EH (cell line): ENCODE data around the gene DNAJC13.

Source experiments
- DNase-seq: peaks from one replicate; pipeline ENCODE4 v3.0.0-alpha.2; 2015; ENCODE audit warnings: low read depth

DNAJC13 gene

GRCh38 chr3:132461544-132461943, 44.2 kb downstream of the DNAJC13 start:
- DNase-seq, result no peak

- peak; percentile 82 for DNase-seq
These were observed 46.8 kb downstream of the DNAJC13 start for GRCh38 chr3:132464066-132464465.

GRCh38 chr3:132469326-132469725, 52.0 kb downstream of the DNAJC13 start:
- no peak for DNase-seq

GRCh38 chr3:132486099-132486498, 68.8 kb downstream of the DNAJC13 start:
- DNase-seq, result peak; percentile 13

GRCh38 chr3:132488151-132488550, 70.8 kb downstream of the DNAJC13 start:
- no peak for DNase-seq

- DNase-seq, result no peak
These were observed 81.8 kb downstream of the DNAJC13 start for GRCh38 chr3:132499071-132499470.

GRCh38 chr3:132503559-132503958, 86.3 kb downstream of the DNAJC13 start:
- no peak for DNase-seq

- no peak for DNase-seq
These were observed 87.2 kb downstream of the DNAJC13 start for GRCh38 chr3:132504375-132504933.

GRCh38 chr3:132507657-132508056, 90.4 kb downstream of the DNAJC13 start:
- no peak for DNase-seq

GRCh38 chr3:132509096-132509495, 91.8 kb downstream of the DNAJC13 start:
- DNase-seq, result peak; percentile 21

GRCh38 chr3:132509506-132509905, 92.2 kb downstream of the DNAJC13 start:
- DNase-seq, result no peak

GRCh38 chr3:132513057-132513456, 95.8 kb downstream of the DNAJC13 start:
- DNase-seq, result no peak

GRCh38 chr3:132517311-132517710, 100.0 kb downstream of the DNAJC13 start:
- no peak for DNase-seq

GRCh38 chr3:132519914-132520313, 102.6 kb downstream of the DNAJC13 start:
- DNase-seq, result no peak

GRCh38 chr3:132521901-132522300, 104.6 kb downstream of the DNAJC13 start:
- no peak for DNase-seq

GRCh38 chr3:132522353-132522752, 105.1 kb downstream of the DNAJC13 start:
- DNase-seq, result no peak

- no peak for DNase-seq
These were observed 113.3 kb downstream of the DNAJC13 start for GRCh38 chr3:132530624-132531023.

- peak; percentile 87 for DNase-seq
These were observed 118.5 kb downstream of the DNAJC13 start for GRCh38 chr3:132535575-132536441.

- DNase-seq, result peak; percentile 36
These were observed 119.3 kb downstream of the DNAJC13 start for GRCh38 chr3:132536442-132537153.

- DNase-seq, result no peak
These were observed 120.0 kb downstream of the DNAJC13 start for GRCh38 chr3:132537297-132537696.

GRCh38 chr3:132538072-132538471, 120.8 kb downstream of the DNAJC13 start:
- DNase-seq, result no peak

- no peak for DNase-seq
These were observed 122.4 kb downstream of the DNAJC13 start for GRCh38 chr3:132539681-132540080.

- DNase-seq, result no peak
These were observed 125.3 kb downstream of the DNAJC13 start for GRCh38 chr3:132542577-132542976.
